Fibroblast of skin of right quadriceps (primary cell): ENCODE results near the gene SCARB2.
"Not testable (repeated sequence)": the region's sequence is repeated elsewhere in the genome, so short reads cannot be mapped to it uniquely, and the experiment has no call there.

Experiments
- DNase-seq: peaks from one replicate; pipeline ENCODE4 v3.0.0-alpha.2; 2013

The SCARB2 gene

GRCh38 chr4:76213415-76214176 lies at the start of gene SCARB2:
Gene SCARB2, minus strand, starts transcription at chr4:76213824. Its CDS starts 281 bp downstream, at chr4:76213543.
- DNase-seq, result peak; percentile 83

GRCh38 chr4:76260571-76260970 lies 46.9 kb upstream of the SCARB2 start:
- DNase-seq, result no peak

- no peak for DNase-seq
Measured at GRCh38 chr4:76257824-76258223, 44.2 kb upstream of the SCARB2 start.

GRCh38 chr4:76256968-76257367 lies 43.3 kb upstream of the SCARB2 start:
- no peak for DNase-seq

- no peak for DNase-seq
Measured at GRCh38 chr4:76256032-76256431, 42.4 kb upstream of the SCARB2 start.

GRCh38 chr4:76253511-76253910 lies 39.9 kb upstream of the SCARB2 start:
- DNase-seq, result no peak

GRCh38 chr4:76252271-76252653 lies 38.6 kb upstream of the SCARB2 start:
- no peak for DNase-seq

GRCh38 chr4:76251441-76252270 lies 38.0 kb upstream of the SCARB2 start, which contains the start of gene FAM47E:
Gene FAM47E, plus strand, starts transcription at chr4:76251721. Its CDS starts 26 bp downstream, at chr4:76251747.
- peak; percentile 14 for DNase-seq

GRCh38 chr4:76250962-76251361 lies 37.3 kb upstream of the SCARB2 start:
- no peak for DNase-seq

GRCh38 chr4:76246852-76247251 lies 33.2 kb upstream of the SCARB2 start:
- no peak for DNase-seq

- no peak for DNase-seq
Measured at GRCh38 chr4:76246025-76246424, 32.4 kb upstream of the SCARB2 start.

- DNase-seq, result not testable (repeated sequence)
Measured at GRCh38 chr4:76243877-76244276, 30.3 kb upstream of the SCARB2 start.

GRCh38 chr4:76240236-76240635 lies 26.6 kb upstream of the SCARB2 start:
- DNase-seq, result no peak

- DNase-seq, result no peak
Measured at GRCh38 chr4:76238701-76239100, 25.1 kb upstream of the SCARB2 start.

- DNase-seq, result no peak
Measured at GRCh38 chr4:76238236-76238635, 24.6 kb upstream of the SCARB2 start.

- DNase-seq, result no peak
Measured at GRCh38 chr4:76235915-76236314, 22.3 kb upstream of the SCARB2 start.

GRCh38 chr4:76235407-76235806 lies 21.8 kb upstream of the SCARB2 start:
- DNase-seq, result no peak

- DNase-seq, result no peak
Measured at GRCh38 chr4:76234679-76235044, 21.0 kb upstream of the SCARB2 start.

GRCh38 chr4:76233967-76234678 lies 20.5 kb upstream of the SCARB2 start:
- no peak for DNase-seq

- DNase-seq, result no peak
Measured at GRCh38 chr4:76233529-76233928, 19.9 kb upstream of the SCARB2 start.

GRCh38 chr4:76233083-76233482 lies 19.5 kb upstream of the SCARB2 start:
- DNase-seq, result no peak

GRCh38 chr4:76232681-76233080 lies 19.1 kb upstream of the SCARB2 start:
- DNase-seq, result no peak

- DNase-seq, result no peak
Measured at GRCh38 chr4:76226418-76226817, 12.8 kb upstream of the SCARB2 start.

- DNase-seq, result no peak
Measured at GRCh38 chr4:76224171-76224570, 10.5 kb upstream of the SCARB2 start.
